HG03520 (cell line): ENCODE measurements around the gene KANSL1.
"Not testable (repeated sequence)": the region's sequence is repeated elsewhere in the genome, so short reads cannot be mapped to it uniquely, and the experiment has no call there.

ENCODE experiments used
- ATAC-seq: cut with Tn5 transposase; IDR thresholded peaks from one replicate; pipeline ENCODE4 v1.9.1; 2021; ENCODE audit warnings: mild to moderate bottlenecking, moderate library complexity; ENCODE audit not compliant: unreplicated experiment

The KANSL1 gene

GRCh38 chr17:46193151-46193625 is at the start of gene KANSL1:
KANSL1 (minus strand) TSS chr17:46193429; CDS start chr17:46172143, 21,286 bp downstream.
- peak; percentile 52 for ATAC-seq

GRCh38 chr17:46231359-46231758 is 38.1 kb upstream of the KANSL1 start:
- ATAC-seq, result not testable (repeated sequence)

GRCh38 chr17:46225274-46225794 is 32.1 kb upstream of the KANSL1 start:
- peak; percentile 95 for ATAC-seq

GRCh38 chr17:46224864-46225263 is 31.6 kb upstream of the KANSL1 start:
- peak; percentile 39 for ATAC-seq

GRCh38 chr17:46223041-46223440 is 29.8 kb upstream of the KANSL1 start:
- ATAC-seq, result not testable (repeated sequence)

- no peak for ATAC-seq
Measured at GRCh38 chr17:46216682-46217081, 23.5 kb upstream of the KANSL1 start.

- no peak for ATAC-seq
Measured at GRCh38 chr17:46212634-46213435, 19.6 kb upstream of the KANSL1 start.

GRCh38 chr17:46208997-46209396 is 15.8 kb upstream of the KANSL1 start:
- no peak for ATAC-seq

- ATAC-seq, result no peak
Measured at GRCh38 chr17:46205975-46206374, 12.7 kb upstream of the KANSL1 start.

- ATAC-seq, result no peak
Measured at GRCh38 chr17:46202424-46202823, 9.2 kb upstream of the KANSL1 start.

GRCh38 chr17:46201491-46201890 is 8.3 kb upstream of the KANSL1 start:
- ATAC-seq, result no peak

GRCh38 chr17:46200197-46200596 is 7.0 kb upstream of the KANSL1 start:
- no peak for ATAC-seq

GRCh38 chr17:46199379-46199778 is 6.2 kb upstream of the KANSL1 start:
- ATAC-seq, result no peak

- ATAC-seq, result no peak
Measured at GRCh38 chr17:46198233-46198632, 5.0 kb upstream of the KANSL1 start.

- no peak for ATAC-seq
Measured at GRCh38 chr17:46197530-46197929, 4.3 kb upstream of the KANSL1 start.

- ATAC-seq, result no peak
Measured at GRCh38 chr17:46195939-46196716, 2.9 kb upstream of the KANSL1 start.

- no peak for ATAC-seq
Measured at GRCh38 chr17:46195217-46195855, 2.1 kb upstream of the KANSL1 start.

GRCh38 chr17:46194393-46195216 is 1.4 kb upstream of the KANSL1 start:
- ATAC-seq, result no peak

GRCh38 chr17:46193626-46194392 is 580 bp upstream of the KANSL1 start:
- peak; percentile 58 for ATAC-seq
